M059J (cell line): ENCODE data around the gene PARD3B. TPM values are rescaled to one million over a fixed set of nuclear protein-coding genes. Genes with fewer than 3 reads are reported as not detected.

Experiments
- DNase-seq: peaks from one replicate; pipeline ENCODE4 v3.0.0-alpha.2; 2012; ENCODE audit warnings: low read depth
- total RNA-seq: library from RNA; depleted of rRNA; stranded (reverse); fragments of >200 nt; shearing (Covaris generic); gene quantifications from 2 replicates; pipeline ENCODE4 v1.2.3, GENCODE V29; 2014

The PARD3B gene
- total RNA-seq, 1 experiment from 2014 or later = 1.6 TPM

DNA sequence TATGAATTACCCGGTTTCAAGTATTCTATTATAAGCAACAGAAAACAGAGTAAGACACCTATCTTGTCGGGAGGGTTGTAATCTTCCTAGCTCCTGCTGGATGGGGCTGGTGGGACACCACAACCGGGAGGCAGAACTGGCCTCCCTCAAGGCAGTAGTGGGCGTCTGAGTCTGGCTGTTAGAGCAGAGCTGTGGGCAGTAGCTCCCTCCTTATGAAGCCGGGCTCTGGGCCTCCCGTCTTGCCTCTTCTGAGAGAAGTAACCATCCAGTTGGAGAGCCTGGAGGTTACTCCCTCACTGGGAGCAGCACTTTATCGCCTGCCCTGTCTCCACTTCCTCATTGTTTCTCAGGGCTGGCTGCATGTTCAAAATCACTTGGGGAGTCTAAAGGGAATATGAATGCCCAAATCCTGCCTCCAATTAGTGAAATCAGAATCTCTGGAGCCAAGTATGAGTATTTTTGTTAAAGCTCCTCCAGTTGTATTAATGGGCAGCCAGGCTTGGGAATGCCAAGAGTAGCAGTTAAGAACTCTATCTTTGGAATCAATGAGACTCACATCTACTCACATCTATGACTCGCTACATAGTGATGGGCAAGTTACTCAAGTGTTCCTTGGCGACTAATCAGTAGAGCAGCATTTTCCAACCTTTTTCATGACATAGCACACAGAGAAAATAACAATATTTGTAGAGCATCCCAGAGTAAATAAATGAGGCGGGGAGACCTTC, 1109.8 kb downstream of the PARD3B start:
- peak; percentile 70 for DNase-seq

DNA sequence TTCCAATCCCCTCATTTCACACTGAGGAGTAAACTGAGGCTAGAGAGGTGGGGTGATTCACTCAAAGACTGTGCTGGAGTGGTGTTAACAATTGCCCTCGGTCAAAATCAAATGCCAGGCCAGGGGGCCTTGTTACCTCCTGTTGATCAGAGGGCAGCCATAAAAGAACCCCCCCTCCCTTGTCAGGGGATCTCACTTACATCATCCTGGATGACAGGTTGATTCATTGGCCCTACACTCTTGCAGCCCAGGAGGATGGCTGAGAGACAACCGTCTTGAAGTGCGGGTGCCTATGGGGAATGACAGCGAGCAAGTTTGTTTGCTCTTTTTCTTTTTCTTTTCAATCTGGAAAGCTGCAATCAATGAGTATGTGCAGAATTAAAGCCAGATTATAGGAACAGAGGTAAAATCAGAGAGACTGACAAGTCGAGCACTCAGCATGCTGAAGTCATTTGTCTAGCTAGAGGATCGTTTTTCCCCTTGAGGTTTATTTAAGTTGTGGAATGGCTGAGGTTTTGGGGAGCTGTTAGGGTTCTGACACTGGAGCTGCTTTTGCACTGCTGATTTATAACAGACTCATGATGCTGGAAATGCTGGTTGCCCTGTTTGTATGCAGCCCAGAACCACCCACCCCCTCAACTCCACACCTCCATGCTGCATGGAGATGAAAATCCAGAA, 1110.6 kb downstream of the PARD3B start:
- DNase-seq = no peak

DNA sequence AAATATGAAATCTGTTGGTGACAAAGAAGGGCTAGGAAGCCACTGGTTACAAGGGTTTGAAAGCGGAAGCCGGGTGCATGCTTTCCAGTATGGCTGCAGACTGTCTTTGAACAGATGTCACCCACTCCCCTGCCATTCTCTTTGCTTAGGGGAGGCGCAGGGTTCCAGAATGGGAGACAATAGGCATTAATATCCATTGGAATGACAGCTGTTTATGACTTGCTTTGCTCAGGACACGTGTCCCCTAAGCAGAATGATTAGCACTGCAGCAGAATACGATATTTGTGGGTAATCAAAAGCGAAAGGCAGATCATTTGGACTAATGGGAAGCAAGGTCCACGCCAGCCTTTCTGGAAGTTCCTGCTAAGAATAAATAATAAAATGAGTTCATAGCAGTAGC, 1111.2 kb downstream of the PARD3B start:
- no peak for DNase-seq

DNA sequence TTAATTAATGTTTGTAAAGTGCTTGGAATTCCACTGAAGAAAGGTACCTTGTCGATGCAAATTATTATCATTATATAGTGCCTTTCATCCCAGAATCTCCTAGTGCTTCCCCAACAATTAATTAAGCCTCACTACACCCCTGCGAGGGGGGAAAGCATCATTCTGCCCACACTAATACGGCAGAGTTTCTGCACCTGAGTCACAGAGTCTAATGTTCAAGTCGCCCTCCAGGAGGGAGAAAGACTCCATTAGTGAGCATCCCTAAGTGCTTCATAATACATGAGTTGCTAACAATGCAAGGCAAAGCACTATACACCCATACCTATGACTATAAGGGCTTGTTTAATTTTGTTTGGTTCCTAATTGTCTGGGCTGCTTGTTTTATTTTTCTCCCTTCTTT, 1111.7 kb downstream of the PARD3B start:
- no peak for DNase-seq

DNA sequence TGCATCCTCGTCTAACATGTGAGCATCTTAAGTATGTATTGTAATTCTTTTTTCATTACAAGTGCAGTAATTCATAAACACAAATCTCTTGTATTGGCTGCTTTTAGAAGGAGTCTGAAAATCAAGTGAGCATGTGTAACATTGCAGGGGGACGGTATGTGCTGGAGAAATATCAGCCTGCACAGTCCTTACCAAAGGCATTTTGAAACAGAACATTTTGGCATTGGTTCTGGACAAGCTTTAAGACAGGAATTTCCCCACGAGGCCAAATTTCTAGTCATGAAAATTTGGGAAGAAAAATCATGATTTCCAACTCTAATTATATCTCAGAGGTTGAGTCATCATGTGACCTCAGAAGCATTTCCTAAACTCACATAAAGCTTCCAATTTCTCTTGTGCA, 1112.3 kb downstream of the PARD3B start:
- no peak for DNase-seq

DNA sequence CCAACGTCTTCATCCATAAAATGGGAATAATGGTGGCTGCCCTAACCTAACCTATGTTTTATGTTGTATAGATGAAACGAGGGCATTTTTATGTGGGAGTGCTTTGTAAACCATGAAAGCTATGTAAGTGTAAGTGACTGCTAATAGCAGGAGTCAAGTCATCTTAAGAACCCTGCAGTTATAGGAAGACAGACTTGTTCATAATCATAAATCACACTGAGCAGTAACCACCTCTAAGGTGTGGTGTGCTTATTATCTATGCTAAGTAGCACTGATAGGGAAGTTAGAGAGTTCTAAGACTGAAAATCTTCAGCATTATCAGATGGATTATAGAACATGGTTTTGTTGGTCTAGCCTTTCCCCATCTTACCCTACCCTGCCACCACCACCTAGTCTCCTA, 1112.8 kb downstream of the PARD3B start:
- DNase-seq = no peak

DNA sequence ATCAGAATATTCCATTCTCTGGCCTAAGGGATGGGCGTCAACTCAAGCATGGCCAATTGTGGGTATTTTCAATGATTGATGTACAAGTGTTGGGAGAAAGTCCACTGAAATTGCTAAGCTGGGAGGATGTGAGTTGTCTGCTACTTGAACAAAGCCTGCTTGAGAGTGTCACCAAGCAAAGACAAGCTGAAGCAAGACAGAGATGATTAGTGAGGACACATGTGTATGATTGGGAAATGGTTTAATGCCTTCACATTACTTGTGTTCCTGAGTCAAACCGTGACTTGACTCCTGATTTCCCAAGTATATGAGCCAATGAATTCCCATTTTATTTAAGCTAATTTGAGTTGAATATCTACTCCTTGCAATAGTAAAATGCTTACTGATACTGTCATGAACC, 1113.3 kb downstream of the PARD3B start:
- no peak for DNase-seq

DNA sequence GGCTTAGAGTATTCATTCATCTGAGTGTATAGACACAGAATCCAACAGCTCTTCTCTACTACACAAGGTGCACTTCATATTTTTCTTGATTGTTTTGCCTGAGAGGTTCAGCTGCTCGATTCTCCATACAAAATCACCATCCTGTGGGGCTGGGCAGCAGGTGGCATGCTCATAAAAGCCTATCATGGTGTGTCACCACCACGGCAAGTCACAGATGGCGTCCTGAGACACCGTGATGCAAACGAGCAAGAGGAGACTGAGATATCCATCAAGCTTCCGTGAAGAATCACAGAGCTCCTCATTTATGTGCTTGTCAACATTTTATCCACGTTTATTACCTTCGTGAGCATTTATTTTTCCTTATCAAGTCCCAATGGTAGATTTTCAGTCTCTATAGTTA, 1114.6 kb downstream of the PARD3B start:
- DNase-seq = no peak

DNA sequence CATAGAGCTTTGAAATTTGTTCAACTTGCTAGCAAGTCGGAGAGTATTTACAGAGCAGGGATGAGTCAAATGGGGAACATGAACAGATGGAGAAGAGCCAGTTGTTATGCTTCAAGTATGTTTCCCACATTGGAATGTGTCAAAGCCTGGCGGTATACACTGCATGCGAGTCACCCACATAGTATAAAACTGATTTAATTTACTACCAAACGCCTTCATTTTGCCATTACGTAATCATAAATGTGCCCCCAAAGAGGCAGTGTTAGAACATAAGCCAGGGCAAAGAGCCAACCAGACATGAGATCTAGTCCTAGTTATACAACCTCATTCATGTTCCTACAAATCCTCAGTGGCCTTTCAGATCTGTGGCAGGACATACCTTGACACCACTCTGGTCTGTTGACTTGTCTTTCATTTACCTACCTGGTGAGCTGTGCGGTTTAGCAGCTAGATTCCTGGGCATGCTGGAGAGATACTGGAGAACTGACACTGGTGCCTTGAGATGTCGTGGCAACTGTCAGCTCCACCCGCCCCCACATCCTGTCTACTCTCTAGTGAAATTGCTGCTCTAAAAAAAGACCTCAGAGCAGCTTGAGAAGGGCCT, 1115.3 kb downstream of the PARD3B start:
- DNase-seq = peak; percentile 72

DNA sequence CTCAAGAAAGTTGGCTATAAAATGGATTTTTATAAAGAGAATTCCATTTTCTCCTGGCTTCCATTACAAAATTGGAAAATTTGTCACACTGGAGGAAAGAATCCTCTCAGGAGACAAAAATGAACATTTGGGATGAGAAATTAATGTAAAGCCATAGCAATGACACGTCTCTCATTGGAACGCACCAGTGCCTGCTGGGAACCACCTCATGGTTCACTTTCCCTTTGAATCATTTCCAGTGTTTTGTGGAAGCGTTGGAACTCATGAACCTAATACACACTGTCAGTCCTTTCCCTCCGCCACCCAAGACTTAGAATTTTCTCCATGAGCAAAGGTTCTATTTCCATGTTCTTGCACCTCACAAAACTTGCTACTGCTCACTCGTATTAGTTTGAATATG, 1116.0 kb downstream of the PARD3B start:
- DNase-seq = no peak

DNA sequence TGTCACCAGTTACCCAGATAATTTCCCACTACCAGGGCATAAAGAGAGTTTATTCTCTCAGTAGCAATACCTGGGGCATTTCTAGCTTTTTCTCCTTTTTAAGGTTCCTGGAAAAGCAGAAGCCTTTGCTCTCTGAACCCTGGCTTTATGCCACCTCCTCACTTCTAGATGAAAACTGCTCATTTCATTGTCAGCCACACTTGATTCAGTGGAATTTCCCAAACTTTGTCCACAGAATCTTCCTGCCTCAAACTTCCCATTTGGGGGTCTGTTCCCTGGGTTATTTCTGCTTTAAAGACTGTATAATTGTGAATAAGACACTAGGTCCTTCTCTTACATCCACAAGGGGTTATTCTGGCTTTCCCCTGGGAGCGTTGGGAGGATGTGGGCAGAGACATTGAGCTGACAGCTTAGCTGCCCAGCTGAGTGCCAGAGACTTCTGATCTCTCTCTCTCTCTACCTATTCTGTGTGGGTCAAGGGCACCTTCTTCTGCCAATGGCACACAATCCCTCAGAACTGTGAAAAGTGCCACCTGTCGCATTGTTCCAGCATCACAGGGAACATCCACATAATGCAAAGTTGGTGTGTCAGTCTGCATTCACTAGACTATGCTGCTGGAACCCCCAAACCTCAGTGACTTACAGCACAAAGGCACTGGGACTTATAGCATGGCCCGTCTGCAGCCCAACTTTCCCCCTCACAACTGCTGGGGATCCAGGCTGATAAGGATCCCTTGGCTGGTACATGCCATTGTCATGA, 1117.1 kb downstream of the PARD3B start:
- DNase-seq = no peak

DNA sequence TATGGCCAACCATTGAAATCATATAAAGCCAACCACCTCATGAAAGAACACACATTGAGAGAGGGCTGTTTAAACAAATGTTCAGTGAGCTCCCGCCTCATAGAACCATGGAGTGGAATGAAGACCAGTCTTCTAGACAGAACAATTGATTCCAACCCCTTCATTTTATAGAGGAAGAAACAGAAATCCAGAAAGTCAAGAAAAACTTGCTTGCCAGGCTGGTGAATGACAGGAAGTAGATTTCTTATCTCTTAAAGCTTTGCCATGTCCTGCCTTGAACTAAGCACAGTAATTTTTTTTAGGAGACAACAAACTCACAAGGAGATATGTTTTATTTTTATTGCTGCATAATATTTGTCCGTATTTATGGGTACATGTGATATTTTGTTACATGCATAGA, 1120.5 kb downstream of the PARD3B start:
- no peak for DNase-seq
